RWPE1 (cell line): Measurements from ENCODE around the gene PTP4A2.
A peak's percentile ranks its signal among the peaks of the same experiment; 100 is the strongest.

Experiments used
- CTCF ChIA-PET: fragments of 350-600 bp; sonication (Branson Sonifier 250); formaldehyde crosslinking; extraction: SDS; loops from one replicate; lab custom pipeline; 2021; lab: Yijun Ruan, JAX
- POLR2A ChIA-PET: fragments of 400-600 bp; formaldehyde crosslinking; extraction: SDS; loops from one replicate; lab custom pipeline; 2020; ENCODE audit warnings: antibody characterized with exemption; ENCODE audit not compliant: low non-redundant PET; lab: Yijun Ruan, JAX
- DNase-seq: peaks from one replicate; pipeline ENCODE4 v3.0.0; 2012; ENCODE audit warnings: low spot score
- H3K27ac ChIP-seq: fragments of 450-650 bp; 2 replicates; pipeline ENCODE4 v1.5.1; 2017
- TF ChIP-seq, protein P1 (sequence below): fragments of 450-650 bp; conservative IDR thresholded peaks from 2 replicates; pipeline ENCODE4 v1.5.1; 2017; ENCODE audit warnings: low read depth, mild to moderate bottlenecking

Gene PTP4A2

DNA sequence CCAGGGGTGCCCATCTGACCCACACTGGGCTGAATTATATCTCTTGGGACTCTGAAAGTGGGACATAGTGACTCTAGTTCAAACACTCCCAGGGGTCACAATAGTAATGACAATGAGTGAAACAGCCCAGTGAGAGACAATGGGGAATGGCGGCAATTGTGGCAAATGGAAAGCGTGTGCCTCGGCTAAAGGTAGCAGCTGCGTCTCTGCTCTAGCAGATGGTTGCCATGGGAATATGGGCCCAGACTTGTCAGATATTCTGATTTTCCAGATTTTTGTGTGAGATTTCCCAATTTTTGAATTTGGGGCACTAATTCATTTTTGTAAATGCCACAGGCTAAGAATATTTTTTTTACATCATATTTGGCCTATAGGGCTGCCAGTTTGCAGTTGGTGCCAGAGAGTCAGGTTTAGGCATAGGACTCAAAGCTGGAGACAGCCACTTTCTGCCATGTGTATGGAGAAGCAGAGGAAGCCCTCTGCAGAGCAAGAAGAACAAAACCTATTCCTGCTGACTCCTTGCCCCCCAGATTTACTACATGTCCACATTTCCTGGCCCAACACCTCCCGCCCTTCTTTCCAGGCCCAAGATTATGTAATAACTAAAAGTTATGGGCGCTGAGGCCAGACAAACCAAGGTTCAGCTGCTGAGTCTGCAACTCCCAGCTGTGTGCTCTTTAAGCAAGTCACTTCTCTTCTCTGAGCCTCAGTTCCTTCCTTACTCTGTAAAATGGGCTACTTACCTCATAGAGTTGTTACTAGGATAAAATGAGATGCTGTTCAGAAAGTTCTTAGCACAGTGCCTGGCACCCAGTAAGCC, 21.6 kb upstream of the PTP4A2 start:
- ChIA-PET POLR2A (no interaction called here), CTCF (interaction anchor here (0.7 kb wide), 1 partner anchor 16 kb away, joined by 3 read pairs; no protein-coding TSS in a partner anchor)
- DNase-seq: no peak
- no peak overlapping the region for H3K27ac ChIP-seq
- TF ChIP-seq, protein P1, sequence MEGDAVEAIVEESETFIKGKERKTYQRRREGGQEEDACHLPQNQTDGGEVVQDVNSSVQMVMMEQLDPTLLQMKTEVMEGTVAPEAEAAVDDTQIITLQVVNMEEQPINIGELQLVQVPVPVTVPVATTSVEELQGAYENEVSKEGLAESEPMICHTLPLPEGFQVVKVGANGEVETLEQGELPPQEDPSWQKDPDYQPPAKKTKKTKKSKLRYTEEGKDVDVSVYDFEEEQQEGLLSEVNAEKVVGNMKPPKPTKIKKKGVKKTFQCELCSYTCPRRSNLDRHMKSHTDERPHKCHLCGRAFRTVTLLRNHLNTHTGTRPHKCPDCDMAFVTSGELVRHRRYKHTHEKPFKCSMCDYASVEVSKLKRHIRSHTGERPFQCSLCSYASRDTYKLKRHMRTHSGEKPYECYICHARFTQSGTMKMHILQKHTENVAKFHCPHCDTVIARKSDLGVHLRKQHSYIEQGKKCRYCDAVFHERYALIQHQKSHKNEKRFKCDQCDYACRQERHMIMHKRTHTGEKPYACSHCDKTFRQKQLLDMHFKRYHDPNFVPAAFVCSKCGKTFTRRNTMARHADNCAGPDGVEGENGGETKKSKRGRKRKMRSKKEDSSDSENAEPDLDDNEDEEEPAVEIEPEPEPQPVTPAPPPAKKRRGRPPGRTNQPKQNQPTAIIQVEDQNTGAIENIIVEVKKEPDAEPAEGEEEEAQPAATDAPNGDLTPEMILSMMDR: no peak

DNA sequence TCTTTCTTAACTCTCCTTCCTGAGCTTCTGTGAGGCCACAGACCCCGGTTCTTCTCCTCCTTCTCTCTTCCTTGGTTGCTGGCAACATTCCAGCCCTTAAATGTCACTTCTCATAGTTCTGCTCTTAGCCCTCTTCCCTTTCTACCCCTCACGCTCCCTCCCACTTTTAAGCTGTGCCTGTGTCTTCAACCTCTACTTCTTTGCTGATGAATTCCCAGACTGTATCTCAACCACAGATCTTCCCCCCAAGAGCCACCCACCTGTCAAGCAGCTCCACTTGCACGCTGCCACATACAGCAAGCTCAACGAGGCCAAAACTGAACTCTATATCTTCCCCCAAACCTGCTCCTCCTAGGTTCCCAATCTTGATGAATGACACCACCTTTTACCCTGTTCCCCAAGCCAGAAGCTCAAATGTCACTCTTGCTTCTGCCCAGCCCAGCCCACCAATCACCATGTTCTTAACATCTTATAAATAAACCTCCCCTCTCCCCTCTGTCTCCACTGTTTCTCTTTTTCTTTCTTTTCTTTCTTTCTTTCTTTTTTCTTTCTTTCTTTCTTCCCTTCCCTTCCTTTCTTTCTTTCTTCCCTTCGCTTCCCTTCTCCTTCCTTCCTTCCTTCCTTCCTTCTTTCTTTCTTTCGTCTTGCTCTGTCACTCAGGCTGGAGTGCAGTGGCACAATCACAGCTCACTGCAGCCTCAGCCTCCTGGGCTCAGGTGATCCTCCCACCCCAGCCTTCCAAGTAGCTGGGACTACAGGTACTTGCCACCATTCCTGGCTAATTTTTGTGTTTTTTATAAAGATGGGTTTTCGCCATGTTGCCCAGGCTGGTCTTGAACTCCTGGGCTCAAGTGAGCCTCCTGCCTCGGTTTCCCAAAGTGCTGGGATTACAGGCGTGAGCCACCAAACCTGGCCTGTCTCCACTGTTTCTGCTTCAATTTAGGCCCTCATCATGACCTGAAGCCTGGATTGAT, 19.8 kb upstream of the PTP4A2 start:
- POLR2A ChIA-PET: no interaction called here
- CTCF ChIA-PET: interaction anchor here (0.6 kb wide), 1 partner anchor 37 kb away, joined by 3 read pairs; no protein-coding TSS in a partner anchor
- DNase-seq: no peak
- TF ChIP-seq, protein P1: no peak
- 0 out of 2 replicates have a peak overlapping the region, but pooled peaks have one; percentile 95 for H3K27ac ChIP-seq

DNA sequence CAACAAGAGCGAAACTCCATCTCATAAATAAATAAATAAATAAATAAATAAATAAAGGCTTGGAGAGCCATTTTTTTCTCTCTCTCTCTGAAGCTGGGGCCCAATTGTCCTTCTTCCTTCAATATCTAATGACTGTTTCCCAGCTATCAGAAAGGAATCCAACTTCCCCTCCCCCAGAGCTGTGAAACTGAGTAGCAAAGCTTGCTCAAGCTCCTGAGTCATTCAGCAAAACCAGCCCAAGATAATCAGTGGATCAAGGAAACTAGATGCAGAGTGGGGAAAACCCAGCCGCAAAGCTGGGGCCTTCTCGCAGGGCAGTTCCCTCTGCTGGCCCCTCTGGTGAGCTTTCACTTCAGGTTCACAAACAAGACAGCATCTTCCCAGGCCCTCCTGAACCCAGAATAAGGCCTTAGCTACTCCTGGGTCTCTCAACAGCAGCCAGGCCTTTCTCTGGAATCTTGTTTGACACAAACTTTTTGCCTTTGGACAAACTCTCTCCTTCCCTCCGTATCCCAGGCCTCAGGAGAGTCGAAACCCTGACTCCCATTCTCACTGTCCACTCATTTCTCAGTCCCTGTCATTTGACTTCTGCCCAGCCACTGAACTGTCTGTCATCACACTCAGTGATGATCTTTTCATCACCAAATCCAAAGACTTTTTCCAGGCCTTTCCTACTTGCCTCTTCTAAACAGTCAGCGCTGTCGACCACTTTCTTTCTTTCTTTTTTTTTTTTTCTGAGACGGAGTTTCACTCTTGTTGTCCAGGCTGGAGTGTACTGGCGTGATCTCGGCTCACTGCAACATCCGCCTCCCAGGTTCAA, 18.0 kb upstream of the PTP4A2 start:
- DNase-seq: peak; percentile 91
- POLR2A ChIA-PET: interaction anchor here (1.1 kb wide), 1 partner anchor 12 kb away, joined by 5 read pairs; no protein-coding TSS in a partner anchor

DNA sequence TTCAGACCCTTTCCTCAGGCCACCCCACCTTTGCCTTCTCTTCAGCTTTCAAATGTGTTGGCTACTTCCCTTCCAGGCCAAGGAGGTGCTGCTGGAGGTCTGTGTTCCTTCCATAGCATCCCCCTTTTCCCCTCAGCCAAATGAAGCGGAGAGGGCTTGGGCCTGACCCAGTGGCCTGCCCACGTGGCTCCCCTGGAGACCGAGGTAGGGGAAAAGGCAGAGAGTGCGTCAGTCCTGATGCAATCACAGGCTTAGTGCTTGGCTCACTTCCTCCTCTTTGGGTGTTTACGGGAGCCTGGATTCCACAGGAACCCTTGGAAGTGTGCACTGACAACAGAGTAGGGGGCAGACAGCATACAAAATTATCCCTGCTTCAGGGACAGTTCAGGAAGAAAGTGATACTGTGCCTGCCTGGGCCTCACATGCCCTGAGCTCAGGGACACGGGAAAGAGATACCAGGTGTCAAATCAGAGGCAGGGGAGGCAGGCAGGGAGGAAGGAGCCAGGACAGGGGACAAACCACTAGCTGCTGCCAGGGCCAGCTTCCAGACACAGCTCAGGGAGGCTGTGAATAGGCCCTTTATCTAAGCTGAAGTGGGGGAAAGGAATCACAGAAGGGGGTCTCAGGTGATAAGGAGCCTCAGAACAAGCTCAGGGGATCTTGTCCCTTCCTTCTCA, 16.6 kb upstream of the PTP4A2 start:
- POLR2A ChIA-PET: no interaction called here
- H3K27ac ChIP-seq: peak overlapping the region; percentile 95
- peak; percentile 71 for DNase-seq
- CTCF ChIA-PET: interaction anchor here (0.6 to 1.5 kb wide), 4 partner anchors 7 to 219 kb away, joined by 3 to 8 read pairs (median 4); partner anchors contain the start of gene PTP4A2
- TF ChIP-seq, protein P1: no peak

More for the DNA sequence above, 18.0 kb upstream of the PTP4A2 start:
- TF ChIP-seq, protein P1: no peak; the same call in 1 of the 2 replicates
- CTCF ChIA-PET: interaction anchor here (0.5 to 1.5 kb wide), 4 partner anchors 8 to 292 kb away, joined by 3 to 8 read pairs (median 4); partner anchors contain the start of gene PTP4A2
- H3K27ac ChIP-seq: peak overlapping the region; percentile 95

DNA sequence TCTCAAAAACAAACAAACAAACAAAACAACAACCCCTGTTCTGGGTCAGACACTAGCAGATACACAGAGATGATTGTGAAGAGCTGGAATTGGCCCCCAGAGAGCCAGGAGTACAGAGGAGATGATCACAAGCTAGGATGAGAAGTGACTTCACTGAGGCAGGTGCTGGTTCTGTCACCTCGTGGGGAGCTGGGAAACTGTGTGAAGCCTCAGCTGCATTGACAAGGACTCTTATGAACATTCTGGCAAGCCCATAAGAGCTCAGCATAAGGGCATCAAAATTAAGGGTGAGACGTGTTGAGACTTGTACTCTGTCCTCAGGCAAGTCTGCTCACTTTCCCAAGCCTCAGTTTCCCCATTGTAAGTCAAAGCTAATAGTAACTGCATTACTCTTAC, 14.7 kb upstream of the PTP4A2 start:
- ChIA-PET POLR2A (interaction anchor here (0.5 kb wide), 1 partner anchor 52 kb away, joined by 7 read pairs; no protein-coding TSS in a partner anchor), CTCF (interaction anchor here (0.6 to 2.9 kb wide), 4 partner anchors 8 to 1270 kb away, joined by 3 to 11 read pairs (median 6); no protein-coding TSS in a partner anchor)
- no peak overlapping the region for H3K27ac ChIP-seq
- TF ChIP-seq, protein P1: no peak
- no peak for DNase-seq
